ENCODE measurements around the gene FOXP1.
A peak's percentile ranks its signal among the peaks of the same experiment; 100 is the strongest.
"Not testable (repeated sequence)": the region's sequence is repeated elsewhere in the genome, so short reads cannot be mapped to it uniquely, and the experiment has no call there.

The FOXP1 gene

GRCh38 chr3:71450162-71450561, 133.4 kb downstream of the FOXP1 start:
- DNase-seq (ENCODE audit: low read depth): no peak

GRCh38 chr3:71447803-71448202, 135.7 kb downstream of the FOXP1 start:
- DNase-seq (ENCODE audit: low read depth): no peak

GRCh38 chr3:71447197-71447596, 136.3 kb downstream of the FOXP1 start:
- DNase-seq (ENCODE audit: low read depth): no peak

GRCh38 chr3:71446734-71447133, 136.8 kb downstream of the FOXP1 start:
- DNase-seq (ENCODE audit: low read depth): no peak

GRCh38 chr3:71446260-71446659, 137.3 kb downstream of the FOXP1 start:
- no peak for DNase-seq (ENCODE audit: low read depth)

- no peak for DNase-seq (ENCODE audit: low read depth)
These were observed 138.7 kb downstream of the FOXP1 start for GRCh38 chr3:71444861-71445259.

GRCh38 chr3:71444028-71444860, 139.3 kb downstream of the FOXP1 start:
- DNase-seq (ENCODE audit: low read depth): peak; percentile 69

- no peak for DNase-seq (ENCODE audit: low read depth)
These were observed 140.2 kb downstream of the FOXP1 start for GRCh38 chr3:71443332-71443731.

GRCh38 chr3:71442652-71443042, 140.9 kb downstream of the FOXP1 start:
- DNase-seq (ENCODE audit: low read depth): no peak

GRCh38 chr3:71441925-71442651, 141.4 kb downstream of the FOXP1 start:
- DNase-seq (ENCODE audit: low read depth): no peak

- DNase-seq (ENCODE audit: low read depth): no peak
These were observed 142.2 kb downstream of the FOXP1 start for GRCh38 chr3:71441217-71441924.

GRCh38 chr3:71438904-71439303, 144.6 kb downstream of the FOXP1 start:
- DNase-seq (ENCODE audit: low read depth): no peak

GRCh38 chr3:71438071-71438685, 145.3 kb downstream of the FOXP1 start:
- no peak for DNase-seq (ENCODE audit: low read depth)

GRCh38 chr3:71436337-71436736, 147.2 kb downstream of the FOXP1 start:
- no peak for DNase-seq (ENCODE audit: low read depth)

- not testable (repeated sequence) for DNase-seq (ENCODE audit: low read depth)
These were observed 147.7 kb downstream of the FOXP1 start for GRCh38 chr3:71435836-71436235.

GRCh38 chr3:71433631-71434030, 149.9 kb downstream of the FOXP1 start:
- DNase-seq (ENCODE audit: low read depth): no peak

- DNase-seq (ENCODE audit: low read depth): no peak
These were observed 151.2 kb downstream of the FOXP1 start for GRCh38 chr3:71432044-71432975.

- DNase-seq (ENCODE audit: low read depth): no peak
These were observed 152.5 kb downstream of the FOXP1 start for GRCh38 chr3:71430941-71431552.

- no peak for DNase-seq (ENCODE audit: low read depth)
These were observed 153.9 kb downstream of the FOXP1 start for GRCh38 chr3:71429597-71429988.

GRCh38 chr3:71428841-71429596, 154.5 kb downstream of the FOXP1 start:
- no peak for DNase-seq (ENCODE audit: low read depth)
